Smooth muscle cell (in vitro differentiated cells): Measurements from ENCODE around the gene CGNL1. TPM values are rescaled to one million over a fixed set of nuclear protein-coding genes. Genes with fewer than 3 reads are reported as not detected.

ENCODE experiments used
- DNase-seq: peaks from one replicate; lab custom pipeline; 2025; ENCODE audit not compliant: unreplicated experiment; lab: John Stamatoyannopoulos, UW
- H2AFZ ChIP-seq: fragments of 200-600 bp; sonication (generic); 2 replicates; pipeline ENCODE4 v1.6.0; 2016; ENCODE audit warnings: antibody characterized with exemption, low read depth, mild to moderate bottlenecking
- H3F3A ChIP-seq: fragments of 200-600 bp; sonication (generic); 2 replicates; pipeline ENCODE4 v1.6.0; 2017; ENCODE audit warnings: antibody characterized with exemption, low read depth
- H3K27ac ChIP-seq: fragments of 200-600 bp; sonication (generic); 2 replicates; pipeline ENCODE4 v1.5.1; 2016; ENCODE audit warnings: low read depth, mild to moderate bottlenecking
- H3K27me3 ChIP-seq: fragments of 200-600 bp; sonication (generic); 2 replicates; pipeline ENCODE4 v1.6.1; 2016; ENCODE audit warnings: low read depth, mild to moderate bottlenecking
- H3K36me3 ChIP-seq: fragments of 200-600 bp; sonication (generic); 2 replicates; pipeline ENCODE4 v1.5.1; 2016; ENCODE audit warnings: low read depth
- H3K4me1 ChIP-seq: fragments of 200-600 bp; sonication (generic); 2 replicates; pipeline ENCODE4 v1.5.1; 2016; ENCODE audit warnings: low read depth
- H3K4me2 ChIP-seq: fragments of 200-600 bp; sonication (generic); 2 replicates; pipeline ENCODE4 v1.6.0; 2016; ENCODE audit warnings: mild to moderate bottlenecking
- H3K4me3 ChIP-seq: fragments of 200-600 bp; sonication (generic); 2 replicates; pipeline ENCODE4 v1.5.1; 2016; ENCODE audit warnings: mild to moderate bottlenecking
- H3K79me2 ChIP-seq: fragments of 200-600 bp; sonication (generic); 2 replicates; pipeline ENCODE4 v1.6.0; 2016; ENCODE audit warnings: low read depth, mild to moderate bottlenecking
- H3K9ac ChIP-seq: fragments of 200-600 bp; sonication (generic); 2 replicates; pipeline ENCODE4 v1.6.0; 2016; ENCODE audit warnings: low read depth
- H3K9me3 ChIP-seq: fragments of 200-600 bp; sonication (generic); replicated peaks from 2 replicates; pipeline ENCODE4 v1.5.1; 2016; ENCODE audit warnings: low read depth
- H4K20me1 ChIP-seq: fragments of 200-600 bp; sonication (generic); 2 replicates; pipeline ENCODE4 v1.6.0; 2016; ENCODE audit warnings: low read depth
- CTCF ChIP-seq: fragments of 200-600 bp; sonication (generic); IDR thresholded peaks from 2 replicates; pipeline ENCODE4 v1.5.1; 2017; ENCODE audit warnings: borderline replicate concordance, mild to moderate bottlenecking, antibody characterized with exemption; ENCODE audit not compliant: insufficient read depth, poor library complexity, severe bottlenecking
- WGBS: methylation state at CpG from one replicate; pipeline ENCODE4 v1.1.7; 2016; ENCODE audit warnings: low lambda C conversion rate; 5-methylcytosine and 5-hydroxymethylcytosine counted together
- polyA plus RNA-seq: library from polyadenylated mRNA; unstranded; fragments of >200 nt; fragmentation: Nextera tagmentation; extraction: Ambion mirVana; gene quantifications from 2 replicates; pipeline ENCODE4 v1.2.1, GENCODE V29; 2016
- total RNA-seq: library from RNA; depleted of rRNA; stranded (reverse); fragments of >200 nt; gene quantifications from 2 replicates; pipeline ENCODE4 v1.2.3, GENCODE V29; 2014

Gene CGNL1
- total and polyA plus RNA-seq, 2 experiments from 2014 or later: 4.2 to 9.5 TPM

- H3K9me3 ChIP-seq: no peaks in the 10 kb centered on the region
- no peak overlapping the region for H3K27ac ChIP-seq
- H4K20me1 ChIP-seq: no peaks in the 10 kb centered on the region
- WGBS: 97% methylated on average over 4 of the region's 4 CpGs
- no peak for DNase-seq
- no peaks in the 10 kb centered on the region for H3F3A ChIP-seq
- H3K27me3 ChIP-seq: no peaks in the 10 kb centered on the region
- no peaks in the 10 kb centered on the region for H3K36me3 ChIP-seq
- no peak overlapping the region for H3K4me3 ChIP-seq
- no peak overlapping the region for H3K9ac ChIP-seq
- no peak for TF ChIP-seq CTCF
- H3K79me2 ChIP-seq: no peaks in the 10 kb centered on the region
- peaks cover 9% of the 10 kb centered on the region for H3K4me1 ChIP-seq
- H2AFZ ChIP-seq: no peak overlapping the region
- H3K4me2 ChIP-seq: no peak overlapping the region
These were observed 118.3 kb downstream of the CGNL1 start for GRCh38 chr15:57494581-57494980.

GRCh38 chr15:57495041-57495440 is 118.7 kb downstream of the CGNL1 start:
- H4K20me1 ChIP-seq: no peaks in the 10 kb centered on the region
- TF ChIP-seq CTCF: no peak
- H3K4me2 ChIP-seq: no peak overlapping the region
- no peak overlapping the region for H3K27ac ChIP-seq
- no peaks in the 10 kb centered on the region for H3K9me3 ChIP-seq
- H3K36me3 ChIP-seq: no peaks in the 10 kb centered on the region
- peaks cover 9% of the 10 kb centered on the region for H3K4me1 ChIP-seq
- no peak overlapping the region for H2AFZ ChIP-seq
- H3K27me3 ChIP-seq: no peaks in the 10 kb centered on the region
- H3F3A ChIP-seq: no peaks in the 10 kb centered on the region
- no peak overlapping the region for H3K9ac ChIP-seq
- 48% methylated on average over 2 of the region's 2 CpGs for WGBS
- H3K4me3 ChIP-seq: no peak overlapping the region
- no peak for DNase-seq
- H3K79me2 ChIP-seq: no peaks in the 10 kb centered on the region

GRCh38 chr15:57495554-57496165 is 119.4 kb downstream of the CGNL1 start:
- Histone ChIP-seq H3K4me1 (peaks cover 9% of the 10 kb centered on the region), H4K20me1 (no peaks in the 10 kb centered on the region), H3K27ac (no peak overlapping the region), H3K36me3 (no peaks in the 10 kb centered on the region), H3K4me3 (no peak overlapping the region), H2AFZ (no peak overlapping the region), H3K79me2 (no peaks in the 10 kb centered on the region), H3K9ac (no peak overlapping the region), H3K27me3 (no peaks in the 10 kb centered on the region), H3K9me3 (no peaks in the 10 kb centered on the region), H3F3A (no peaks in the 10 kb centered on the region), H3K4me2 (peak overlapping the region; percentile 45)
- no peak for DNase-seq
- TF ChIP-seq CTCF: no peak
- 63% methylated on average over 2 of the region's 2 CpGs for WGBS

- no peak for DNase-seq
- H3K4me3 ChIP-seq: no peak overlapping the region
- TF ChIP-seq CTCF: no peak
- peak overlapping the region; percentile 45 for H3K4me2 ChIP-seq
- no peaks in the 10 kb centered on the region for H4K20me1 ChIP-seq
- H3K4me1 ChIP-seq: peaks cover 9% of the 10 kb centered on the region
- H3K27ac ChIP-seq: no peak overlapping the region
- WGBS: 97% methylated on average over 1 of the region's 1 CpG
- no peak overlapping the region for H3K9ac ChIP-seq
- H3K36me3 ChIP-seq: no peaks in the 10 kb centered on the region
- no peaks in the 10 kb centered on the region for H3K9me3 ChIP-seq
- H3F3A ChIP-seq: no peaks in the 10 kb centered on the region
- H3K27me3 ChIP-seq: no peaks in the 10 kb centered on the region
- H2AFZ ChIP-seq: no peak overlapping the region
- H3K79me2 ChIP-seq: no peaks in the 10 kb centered on the region
These were observed 120.3 kb downstream of the CGNL1 start for GRCh38 chr15:57496594-57496945.
